Measurements from ENCODE around the gene DIAPH1.
"Not testable (repeated sequence)": the region's sequence is repeated elsewhere in the genome, so short reads cannot be mapped to it uniquely, and the experiment has no call there.

DIAPH1 gene

DNA sequence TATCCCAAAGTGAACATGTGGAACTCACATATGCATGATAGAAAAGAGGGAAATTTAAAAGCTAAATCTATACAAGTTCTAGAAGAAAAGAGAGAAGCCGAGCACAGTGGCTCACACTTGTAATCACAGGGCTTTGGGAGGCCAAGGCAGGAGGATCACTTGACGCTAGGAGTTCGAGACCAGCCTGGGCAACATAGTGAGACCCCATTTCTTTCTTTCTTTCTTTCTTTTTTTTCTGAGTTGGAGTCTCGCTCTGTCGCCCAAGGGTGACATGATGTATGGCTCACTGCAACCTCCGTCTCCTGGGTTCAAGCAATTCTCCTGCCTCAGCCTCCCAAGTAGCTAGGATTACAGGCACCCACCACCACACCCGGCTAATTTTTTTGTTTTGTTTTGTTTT lies 8.9 kb downstream of the DIAPH1 start:
- not testable (repeated sequence) for DNase-seq (ENCODE audit: low read depth)

GRCh38 chr5:141609044-141609443 lies 9.8 kb downstream of the DIAPH1 start:
- DNase-seq (ENCODE audit: low read depth): no peak

GRCh38 chr5:141608557-141608956 lies 10.2 kb downstream of the DIAPH1 start:
- no peak for DNase-seq (ENCODE audit: low read depth)

DNA sequence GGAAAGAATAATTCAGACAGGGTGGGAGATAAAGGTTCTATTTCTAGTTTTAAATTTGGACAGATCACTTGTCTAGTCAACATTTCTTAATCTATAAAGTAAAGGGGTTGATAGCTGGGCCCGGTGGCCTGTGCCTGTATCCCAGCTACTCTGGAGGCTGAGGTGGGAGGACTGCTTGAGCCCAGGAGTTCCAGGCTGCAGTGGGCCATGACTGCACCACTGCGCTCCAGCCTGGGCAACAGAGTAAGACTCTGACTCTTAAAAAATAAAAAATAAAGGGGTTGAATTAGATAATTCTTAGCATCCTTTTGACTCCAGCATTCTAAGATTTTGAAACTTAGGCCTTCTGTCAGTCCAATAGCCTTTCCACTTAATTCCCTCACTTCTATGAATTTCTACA lies 10.8 kb downstream of the DIAPH1 start:
- DNase-seq (ENCODE audit: low read depth): no peak

DNA sequence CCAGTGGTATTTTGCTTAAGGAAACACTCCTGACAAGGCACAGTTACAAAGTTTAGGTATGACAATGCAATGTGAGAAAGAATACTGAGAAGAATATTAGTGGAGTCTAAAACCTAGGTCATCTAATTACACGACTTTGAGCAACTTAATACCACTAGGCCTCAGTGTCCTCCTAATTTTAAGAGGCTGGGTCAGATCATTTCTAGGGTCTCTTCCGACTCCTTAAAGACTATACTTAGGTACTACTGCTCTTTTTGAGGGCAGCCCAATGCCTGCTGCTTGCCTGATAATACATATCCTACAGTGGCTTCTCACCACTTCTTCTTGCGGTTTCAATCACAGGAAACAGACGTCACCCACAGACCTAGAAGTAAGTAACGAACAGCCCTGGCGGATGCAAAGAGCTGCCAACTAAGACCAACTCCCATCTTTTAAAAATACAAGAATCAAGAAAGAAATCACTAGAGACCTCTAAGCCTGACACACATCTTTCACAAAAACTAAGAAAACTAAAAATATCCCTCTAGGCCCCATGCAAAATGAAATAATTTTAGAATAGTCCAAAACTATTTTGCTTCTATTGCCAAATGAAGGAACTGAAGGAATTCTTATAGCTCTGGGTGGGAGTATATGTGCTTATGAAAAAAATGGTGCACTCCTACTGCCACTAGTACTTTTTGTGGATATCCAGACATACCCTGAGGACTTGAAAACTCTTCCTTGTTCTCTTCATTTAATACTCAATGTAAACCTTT lies 13.1 kb downstream of the DIAPH1 start:
- no peak for DNase-seq (ENCODE audit: low read depth)

DNA sequence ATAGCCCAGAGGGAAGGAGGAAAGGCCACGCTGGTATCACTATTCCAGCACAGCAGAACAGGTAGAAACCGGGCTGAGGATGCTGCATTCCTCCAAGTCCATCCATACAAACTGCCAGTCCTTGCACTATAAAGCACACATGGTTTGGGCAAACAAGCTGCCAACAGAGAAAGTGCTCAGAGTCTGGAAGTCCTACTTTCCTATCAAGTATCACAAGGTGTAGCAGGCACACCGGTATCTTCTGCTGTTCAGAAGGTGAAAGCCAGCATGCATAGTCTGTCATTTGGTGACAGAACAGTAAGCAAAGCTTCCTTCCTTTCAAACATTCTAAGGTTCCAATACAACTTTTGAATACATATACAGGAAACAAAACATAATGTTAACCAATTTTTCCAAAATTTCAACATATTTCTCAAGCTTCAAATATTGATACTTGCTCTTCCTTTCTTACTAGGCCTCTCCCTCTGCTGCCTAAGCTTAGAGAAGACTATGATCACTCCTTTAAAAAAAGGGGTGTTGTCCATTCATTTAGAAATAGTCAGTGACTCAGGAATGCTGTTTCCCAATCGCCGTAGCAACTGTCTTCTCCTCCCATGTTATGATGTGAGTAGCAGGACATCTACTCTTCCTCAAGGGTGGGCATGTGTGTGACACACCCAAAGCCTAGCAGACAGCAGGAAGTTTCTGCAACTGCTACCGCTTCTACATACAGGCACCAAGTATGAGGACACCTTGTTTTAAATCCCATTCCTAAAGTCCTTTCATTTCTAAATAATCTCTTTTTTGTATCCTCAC lies 14.7 kb downstream of the DIAPH1 start:
- peak; percentile 68 for DNase-seq (ENCODE audit: low read depth)

GRCh38 chr5:141602606-141603005 lies 16.2 kb downstream of the DIAPH1 start:
- no peak for DNase-seq (ENCODE audit: low read depth)

- no peak for DNase-seq (ENCODE audit: low read depth)
Observed at GRCh38 chr5:141598391-141599345, 20.1 kb downstream of the DIAPH1 start.

DNA sequence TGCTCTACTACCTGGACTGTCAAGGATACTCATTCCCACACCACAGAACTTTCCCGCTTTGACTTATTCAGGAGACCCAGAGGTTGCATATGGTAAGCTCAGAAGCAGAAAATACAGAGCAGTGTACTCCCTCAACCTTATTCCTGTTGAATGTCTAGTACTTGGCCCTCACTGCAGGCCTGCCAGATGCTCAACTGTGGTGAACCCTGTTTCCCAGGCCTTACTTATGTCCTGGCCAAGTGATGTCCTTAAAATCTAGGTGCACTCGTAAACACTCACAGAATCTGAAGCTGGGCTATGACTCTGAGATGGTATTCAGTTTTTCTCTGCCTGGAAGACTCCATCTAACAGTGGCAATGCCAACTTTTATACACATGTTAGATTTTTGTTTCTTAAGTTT lies 21.0 kb downstream of the DIAPH1 start:
- DNase-seq (ENCODE audit: low read depth): no peak

DNA sequence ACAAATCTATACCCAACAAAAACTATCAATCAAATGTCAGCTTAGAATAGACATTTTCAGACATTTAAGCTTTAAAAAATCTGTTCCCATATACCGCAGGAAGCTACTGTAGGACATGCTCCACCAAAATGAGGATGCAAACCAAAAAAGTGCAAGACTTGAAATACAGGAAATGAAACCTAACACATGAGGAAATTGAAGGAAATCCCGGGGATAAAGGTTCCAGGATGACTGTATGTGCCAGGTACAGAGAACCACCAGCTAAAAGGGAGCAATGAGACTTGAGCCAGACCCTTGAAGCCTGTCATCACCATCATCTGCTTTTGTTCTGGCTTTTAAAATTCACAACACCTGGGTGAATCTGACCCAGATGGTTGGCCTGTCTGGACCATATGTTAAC lies 21.4 kb downstream of the DIAPH1 start:
- no peak for DNase-seq (ENCODE audit: low read depth)

GRCh38 chr5:141596867-141597266 lies 21.9 kb downstream of the DIAPH1 start:
- DNase-seq (ENCODE audit: low read depth): no peak

DNA sequence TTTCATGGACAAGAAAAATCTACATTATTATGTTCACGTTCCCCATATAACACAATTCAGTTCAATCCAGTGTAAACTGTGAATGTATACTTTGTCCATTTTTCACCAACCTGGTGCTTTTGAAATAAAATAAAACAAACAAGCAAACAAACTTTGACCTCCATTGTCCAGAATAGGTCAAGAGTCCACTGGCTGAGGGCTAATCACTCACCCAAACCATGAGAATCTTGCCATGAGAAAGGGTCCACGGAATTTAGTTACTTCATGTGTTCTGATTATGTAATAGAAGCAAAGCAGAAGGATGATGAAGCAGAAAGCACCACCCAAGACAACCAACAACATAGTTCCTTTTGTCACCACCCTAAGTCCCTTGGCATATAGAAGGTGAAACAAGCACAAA lies 28.7 kb downstream of the DIAPH1 start:
- no peak for DNase-seq (ENCODE audit: low read depth)

- DNase-seq (ENCODE audit: low read depth): no peak
Observed at GRCh38 chr5:141586246-141586645, 32.6 kb downstream of the DIAPH1 start.

DNA sequence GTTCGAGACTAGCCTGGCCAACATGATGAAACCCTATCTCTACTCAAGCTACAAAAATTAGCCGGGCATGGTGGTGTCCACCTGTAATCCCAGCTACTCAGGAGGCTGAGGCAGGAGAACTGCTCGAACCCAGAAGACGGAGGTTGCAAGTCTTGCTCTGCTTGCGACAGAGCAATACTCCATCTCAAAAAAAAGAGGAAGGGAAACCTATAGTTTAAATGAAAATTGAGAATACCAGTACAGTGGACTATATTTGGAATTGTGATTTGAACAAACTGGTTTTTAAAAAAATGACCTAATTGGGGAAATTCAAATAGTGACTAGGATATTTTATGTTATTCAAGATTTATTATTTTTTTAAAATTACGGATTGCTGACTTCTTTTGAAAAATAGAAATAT lies 33.2 kb downstream of the DIAPH1 start:
- DNase-seq (ENCODE audit: low read depth): no peak

DNA sequence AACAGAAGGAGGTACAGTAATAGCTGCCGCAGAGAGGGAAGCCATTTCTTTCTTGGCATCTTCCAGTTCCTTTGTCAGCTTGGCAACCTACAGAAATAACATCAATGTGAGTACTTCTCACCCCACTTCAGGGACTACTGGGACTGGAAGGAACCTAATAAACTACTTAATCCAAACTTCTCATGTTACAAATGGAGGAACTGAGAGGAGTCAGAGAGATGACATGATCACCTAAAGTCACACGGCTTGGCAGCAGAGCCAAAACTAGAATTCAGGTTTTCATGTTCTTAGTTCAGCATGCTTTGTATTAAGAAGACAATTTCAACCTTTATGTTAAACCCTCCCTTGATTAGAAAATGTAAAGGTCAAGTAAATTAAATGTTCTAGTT lies 44.7 kb downstream of the DIAPH1 start:
- no peak for DNase-seq (ENCODE audit: low read depth)

- DNase-seq (ENCODE audit: low read depth): no peak
Observed at GRCh38 chr5:141573489-141574121, 45.2 kb downstream of the DIAPH1 start.

DNA sequence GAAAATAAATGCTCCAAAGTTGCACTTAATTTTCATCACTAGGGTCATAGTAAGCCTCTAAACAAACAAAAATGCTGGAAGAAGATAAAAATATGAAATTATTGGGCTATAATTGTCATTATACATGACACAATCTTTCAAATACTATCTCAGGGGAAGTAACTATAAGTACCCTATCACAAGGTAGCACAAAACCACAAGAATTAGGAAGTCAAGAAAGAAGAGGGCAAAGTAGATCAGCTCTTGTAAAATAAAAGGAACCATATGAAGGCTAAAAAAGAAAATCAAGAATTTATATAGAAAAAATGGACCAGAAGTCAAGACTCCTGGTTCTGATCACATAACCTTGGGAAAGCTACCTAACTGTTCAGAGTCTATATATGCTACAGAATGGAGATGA lies 48.1 kb downstream of the DIAPH1 start:
- DNase-seq (ENCODE audit: low read depth): no peak

GRCh38 chr5:141567513-141568117 lies 51.2 kb downstream of the DIAPH1 start:
- no peak for DNase-seq (ENCODE audit: low read depth)

GRCh38 chr5:141565826-141566570 lies 52.8 kb downstream of the DIAPH1 start:
- DNase-seq (ENCODE audit: low read depth): no peak

- DNase-seq (ENCODE audit: low read depth): peak; percentile 90
Observed at GRCh38 chr5:141564216-141564692, 54.5 kb downstream of the DIAPH1 start.

Measured in non-pigmented ciliary epithelial cell (primary cell).